HG02885 (cell line): ENCODE data around the gene SLF2.
"Not testable (repeated sequence)": the region's sequence is repeated elsewhere in the genome, so short reads cannot be mapped to it uniquely, and the experiment has no call there.

Experiments
- ATAC-seq: cut with Tn5 transposase; IDR thresholded peaks from one replicate; pipeline ENCODE4 v1.9.1; 2021; ENCODE audit warnings: mild to moderate bottlenecking; ENCODE audit not compliant: unreplicated experiment, poor library complexity

The SLF2 gene

GRCh38 chr10:100878291-100878910, 34.4 kb upstream of the SLF2 start:
- ATAC-seq = no peak

- ATAC-seq = no peak
Observed at GRCh38 chr10:100879741-100880360, 32.9 kb upstream of the SLF2 start.

DNA sequence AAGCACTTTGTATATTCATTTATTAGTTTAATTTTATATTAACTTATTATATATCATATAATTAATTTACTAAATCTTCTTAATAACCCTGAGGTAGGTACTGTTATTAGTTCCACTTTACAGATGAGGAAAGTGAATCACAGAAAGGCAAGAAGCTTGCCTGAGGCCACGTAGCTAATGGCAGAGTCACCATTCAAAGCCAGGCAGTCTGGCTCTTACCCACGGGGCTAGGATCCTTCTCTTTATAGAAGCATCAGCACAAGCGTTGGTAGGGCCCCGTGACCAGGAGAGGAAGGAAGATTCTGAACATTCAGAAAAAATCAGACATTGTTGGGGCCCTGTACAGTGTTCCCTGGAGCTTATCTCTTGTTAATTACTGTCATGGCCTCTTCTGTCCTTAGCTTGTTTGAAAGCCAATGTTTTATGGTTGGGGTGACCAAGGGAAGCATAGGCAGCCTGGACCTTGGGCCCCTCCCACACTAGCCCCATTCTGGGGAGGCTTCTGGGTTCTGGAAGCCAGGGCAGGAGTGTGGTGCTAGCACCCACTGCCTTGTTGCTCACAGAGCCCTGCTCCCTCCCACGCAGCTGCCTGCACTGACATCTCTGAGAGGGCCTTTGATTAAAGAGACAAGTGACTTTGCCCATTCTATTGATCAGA, 31.1 kb upstream of the SLF2 start:
- no peak for ATAC-seq

DNA sequence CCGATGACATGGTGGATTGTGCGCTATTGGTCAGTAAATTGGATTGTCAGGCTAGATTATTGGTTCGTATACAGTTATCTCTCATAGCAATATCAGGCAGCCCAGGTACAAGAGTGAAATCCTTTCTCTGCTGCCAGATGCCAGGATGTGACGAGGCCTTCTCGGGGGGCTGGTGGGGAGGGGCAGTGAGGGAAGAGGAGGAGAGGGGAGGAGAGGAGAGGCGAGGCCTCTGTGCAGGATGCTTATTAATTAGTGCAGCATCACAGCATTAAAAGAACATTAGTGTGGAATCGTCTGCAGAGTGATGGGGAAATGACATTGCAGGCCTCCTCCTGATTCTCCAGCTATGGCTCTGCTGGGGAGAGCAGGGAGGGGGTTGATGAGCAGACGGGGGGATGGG, 30.5 kb upstream of the SLF2 start:
- no peak for ATAC-seq

DNA sequence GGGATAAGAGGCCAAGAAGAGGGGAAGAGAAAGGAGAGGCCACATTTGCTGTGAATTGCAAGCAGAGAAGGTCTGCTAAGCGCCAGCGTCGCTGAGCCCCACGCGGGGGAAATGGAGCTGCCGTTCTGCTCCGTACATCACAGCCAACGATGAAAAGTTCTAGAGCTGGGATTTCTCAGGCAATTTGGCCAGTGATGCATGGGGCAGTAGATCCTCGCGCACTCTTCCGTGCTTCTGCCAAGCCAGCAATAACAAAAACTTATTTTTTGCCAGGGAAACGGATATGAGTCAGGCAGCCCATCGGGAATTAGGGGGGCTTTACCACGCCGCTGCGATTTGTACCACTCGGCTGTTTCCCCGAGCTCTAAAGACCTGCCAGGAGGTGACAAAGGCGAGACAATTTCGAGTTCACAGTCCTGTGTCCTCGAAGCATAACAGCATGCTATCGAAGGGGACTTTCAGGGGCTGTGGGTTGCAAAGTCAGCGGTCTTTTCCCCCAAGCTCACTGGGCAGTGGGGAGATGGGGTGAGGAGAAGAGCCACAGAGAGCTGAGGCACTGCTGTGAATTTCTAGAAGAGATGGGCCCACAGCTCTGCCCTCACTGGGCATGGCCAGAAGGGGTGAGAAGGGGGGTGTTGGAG, 30.0 kb upstream of the SLF2 start:
- ATAC-seq = no peak

GRCh38 chr10:100883312-100883821, 29.4 kb upstream of the SLF2 start:
- no peak for ATAC-seq

DNA sequence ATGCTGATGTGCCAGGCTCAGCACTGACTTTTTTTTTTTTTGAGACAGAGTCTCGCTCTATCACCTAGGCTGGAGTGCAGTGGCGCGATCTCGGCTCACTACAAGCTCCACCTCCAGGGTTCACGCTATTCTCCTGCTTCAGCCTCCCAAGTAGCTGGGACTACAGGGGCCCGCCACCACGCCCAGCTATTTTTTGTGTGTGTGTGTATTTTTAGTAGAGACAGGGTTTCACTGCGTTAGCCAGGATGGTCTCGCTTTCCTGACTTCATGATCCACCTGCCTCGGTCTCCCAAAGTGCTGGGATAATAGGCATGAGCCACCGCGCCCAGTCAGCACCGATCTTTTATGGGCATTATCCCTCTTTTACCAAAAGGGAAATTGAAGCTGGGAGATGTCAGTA, 27.2 kb upstream of the SLF2 start:
- ATAC-seq = not testable (repeated sequence)

GRCh38 chr10:100886091-100886490, 26.7 kb upstream of the SLF2 start:
- no peak for ATAC-seq

DNA sequence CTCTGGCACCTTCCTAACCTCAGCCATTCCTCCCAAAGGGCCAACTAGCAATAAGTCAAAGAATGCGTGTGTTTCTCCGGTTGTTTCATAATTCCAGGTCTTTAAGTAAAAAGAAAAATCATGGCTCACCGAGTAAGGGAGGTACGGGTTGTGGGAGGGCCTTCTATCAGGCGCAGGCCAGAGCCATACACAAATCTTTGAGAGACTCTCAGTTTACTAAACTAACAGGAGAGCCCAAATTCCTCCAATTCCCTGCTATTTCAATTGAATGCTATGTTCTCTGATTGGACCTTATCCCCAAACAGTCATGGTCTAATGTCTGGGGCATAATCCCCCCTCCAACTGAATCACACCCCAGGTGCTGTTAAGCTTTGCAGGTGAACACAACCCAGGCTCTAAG, 26.2 kb upstream of the SLF2 start:
- ATAC-seq = no peak

GRCh38 chr10:100886963-100887362, 25.8 kb upstream of the SLF2 start:
- ATAC-seq = no peak

- no peak for ATAC-seq
Observed at GRCh38 chr10:100887761-100888296, 24.9 kb upstream of the SLF2 start.

GRCh38 chr10:100888957-100889356, 23.8 kb upstream of the SLF2 start:
- ATAC-seq = no peak

DNA sequence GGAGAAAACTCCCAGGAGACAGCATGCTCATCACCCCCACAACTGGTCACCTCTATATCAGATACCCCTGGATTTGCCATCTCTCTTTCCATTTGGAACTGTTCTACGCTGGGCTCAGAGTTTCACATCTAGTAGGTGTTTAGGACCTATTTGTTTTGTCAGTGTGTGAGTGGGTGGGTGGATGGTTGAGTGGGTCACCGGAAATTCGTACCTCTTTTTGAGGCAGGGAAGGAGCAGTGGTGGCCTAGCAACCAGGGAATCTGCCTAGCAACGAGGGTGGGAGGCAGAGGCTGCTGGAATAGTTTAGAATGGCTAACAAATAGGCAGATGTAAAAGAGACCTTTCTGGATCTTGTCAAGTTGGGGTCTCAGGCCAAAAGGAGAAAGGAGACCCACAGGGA, 23.2 kb upstream of the SLF2 start:
- ATAC-seq = no peak

- ATAC-seq = no peak
Observed at GRCh38 chr10:100890141-100890672, 22.6 kb upstream of the SLF2 start.

- no peak for ATAC-seq
Observed at GRCh38 chr10:100890673-100891317, 22.0 kb upstream of the SLF2 start.

- no peak for ATAC-seq
Observed at GRCh38 chr10:100894033-100894432, 18.7 kb upstream of the SLF2 start.

GRCh38 chr10:100894589-100895294, 18.0 kb upstream of the SLF2 start:
- no peak for ATAC-seq

GRCh38 chr10:100895346-100895745, 17.4 kb upstream of the SLF2 start:
- ATAC-seq = no peak

- no peak for ATAC-seq
Observed at GRCh38 chr10:100895896-100896295, 16.9 kb upstream of the SLF2 start.
